Fibroblast of skin of back (primary cell): ENCODE results near the gene RET.
"Not testable (repeated sequence)": the region's sequence is repeated elsewhere in the genome, so short reads cannot be mapped to it uniquely, and the experiment has no call there.

Experiments used
- DNase-seq: peaks from one replicate; pipeline ENCODE4 v3.0.0-alpha.2; 2013

The RET gene

GRCh38 chr10:43079856-43080255 lies 3.0 kb downstream of the RET start:
- no peak for DNase-seq

- DNase-seq = no peak
Measured at GRCh38 chr10:43082087-43082486, 5.2 kb downstream of the RET start.

- DNase-seq = no peak
Measured at GRCh38 chr10:43082746-43083145, 5.9 kb downstream of the RET start.

GRCh38 chr10:43083764-43084163 lies 6.9 kb downstream of the RET start:
- DNase-seq = no peak

GRCh38 chr10:43084812-43085211 lies 7.9 kb downstream of the RET start:
- DNase-seq = no peak

- DNase-seq = no peak
Measured at GRCh38 chr10:43086321-43086942, 9.6 kb downstream of the RET start.

- no peak for DNase-seq
Measured at GRCh38 chr10:43089519-43089918, 12.7 kb downstream of the RET start.

GRCh38 chr10:43090188-43090587 lies 13.3 kb downstream of the RET start:
- DNase-seq = no peak

GRCh38 chr10:43090664-43091063 lies 13.8 kb downstream of the RET start:
- no peak for DNase-seq

- DNase-seq = no peak
Measured at GRCh38 chr10:43091846-43092245, 15.0 kb downstream of the RET start.

- DNase-seq = no peak
Measured at GRCh38 chr10:43093423-43094076, 16.7 kb downstream of the RET start.

GRCh38 chr10:43094085-43094484 lies 17.2 kb downstream of the RET start:
- DNase-seq = no peak

GRCh38 chr10:43099339-43099738 lies 22.5 kb downstream of the RET start:
- not testable (repeated sequence) for DNase-seq

GRCh38 chr10:43099928-43100327 lies 23.1 kb downstream of the RET start:
- no peak for DNase-seq

- no peak for DNase-seq
Measured at GRCh38 chr10:43100366-43100765, 23.5 kb downstream of the RET start.

- no peak for DNase-seq
Measured at GRCh38 chr10:43102063-43102828, 25.4 kb downstream of the RET start.

- peak; percentile 73 for DNase-seq
Measured at GRCh38 chr10:43105102-43105955, 28.5 kb downstream of the RET start.

- no peak for DNase-seq
Measured at GRCh38 chr10:43105956-43106229, 29.0 kb downstream of the RET start.

- DNase-seq = no peak
Measured at GRCh38 chr10:43106256-43107091, 29.6 kb downstream of the RET start.

GRCh38 chr10:43108951-43109350 lies 32.1 kb downstream of the RET start:
- no peak for DNase-seq

- DNase-seq = no peak
Measured at GRCh38 chr10:43109671-43110249, 32.9 kb downstream of the RET start.
